ENCODE data around the gene ZC3H12C. TPM values are rescaled to one million over a fixed set of nuclear protein-coding genes. Genes with fewer than 3 reads are reported as not detected.

The ZC3H12C gene
- total RNA-seq, 1 donor from 2014 or later: 10.2 TPM

DNA sequence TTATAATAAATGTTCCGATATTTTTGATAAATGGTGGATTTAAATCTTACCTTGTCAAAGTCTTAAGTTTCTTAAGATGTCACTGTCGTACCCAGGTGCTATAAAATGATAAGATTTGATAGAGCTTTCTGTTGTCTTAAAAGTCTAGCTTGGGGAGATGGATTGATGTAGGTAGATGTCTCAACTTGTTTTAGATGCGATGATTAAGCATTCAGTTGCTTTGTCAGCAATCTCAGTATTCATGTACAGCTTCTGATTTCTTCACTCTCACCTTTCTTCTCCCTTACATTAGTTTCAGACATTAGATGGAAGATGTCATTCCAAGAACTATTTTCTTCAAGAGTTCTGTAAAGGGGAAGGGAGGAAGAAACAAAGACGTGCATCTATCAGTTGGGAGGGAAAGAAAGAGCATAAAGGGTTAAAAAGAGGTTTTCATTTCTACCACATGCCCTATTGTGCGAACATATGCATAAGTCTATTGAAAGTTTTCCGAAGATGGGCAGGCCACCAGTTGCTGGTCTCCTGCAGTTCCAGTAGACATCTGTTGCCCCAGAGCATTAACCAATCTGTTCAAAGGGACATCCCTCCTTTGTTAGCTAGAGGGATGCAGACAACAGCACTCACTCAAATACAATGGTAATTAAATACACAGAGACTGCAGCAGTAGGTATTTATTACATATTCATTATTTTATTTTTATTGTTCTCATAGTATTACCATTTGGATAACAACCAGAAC, 38.4 kb downstream of the ZC3H12C start:
- H3K27me3 ChIP-seq (ENCODE audit: control insufficient read depth, insufficient read depth, low read length): no peaks in the 10 kb centered on the region
- H3K4me3 ChIP-seq (ENCODE audit: low read depth, low read length): no peak overlapping the region
- TF ChIP-seq CTCF (IDR thresholded peaks at IDR 0.05; ENCODE audit: insufficient read depth, low read length, poor library complexity, severe bottlenecking): no peak
- no peaks in the 10 kb centered on the region for H3K36me3 ChIP-seq (ENCODE audit: control insufficient read depth, insufficient read depth, low read length)
- DNase-seq (ENCODE audit: low read depth): no peak

GRCh38 chr11:110133160-110133559, 40.0 kb downstream of the ZC3H12C start:
- no peak overlapping the region for H3K4me3 ChIP-seq (ENCODE audit: low read depth, low read length)
- H3K36me3 ChIP-seq (ENCODE audit: control insufficient read depth, insufficient read depth, low read length): no peaks in the 10 kb centered on the region
- no peaks in the 10 kb centered on the region for H3K27me3 ChIP-seq (ENCODE audit: control insufficient read depth, insufficient read depth, low read length)
- DNase-seq (ENCODE audit: low read depth): no peak
- TF ChIP-seq CTCF (IDR thresholded peaks at IDR 0.05; ENCODE audit: insufficient read depth, low read length, poor library complexity, severe bottlenecking): no peak

DNA sequence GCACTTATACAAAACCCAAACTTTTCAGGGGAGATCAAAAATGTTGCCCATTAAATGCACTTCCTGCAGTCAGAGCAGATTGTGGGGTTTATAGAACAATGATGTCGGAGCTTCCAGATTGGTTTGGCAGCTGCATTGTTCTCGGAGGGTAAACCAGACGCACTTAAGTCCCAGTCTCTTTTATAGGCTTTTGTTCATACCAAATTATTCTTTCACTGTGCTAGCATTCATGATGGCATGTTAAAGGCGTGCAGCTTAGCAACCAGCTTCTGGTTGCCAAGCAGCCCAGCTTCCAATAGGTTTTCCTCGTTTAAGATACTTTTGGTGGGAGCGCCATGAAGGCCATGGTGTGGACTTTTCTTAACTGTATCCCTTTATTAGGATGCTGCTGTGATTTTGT, 40.9 kb downstream of the ZC3H12C start:
- DNase-seq (ENCODE audit: low read depth): no peak
- no peak for TF ChIP-seq CTCF (IDR thresholded peaks at IDR 0.05; ENCODE audit: insufficient read depth, low read length, poor library complexity, severe bottlenecking)
- no peak overlapping the region for H3K4me3 ChIP-seq (ENCODE audit: low read depth, low read length)
- no peaks in the 10 kb centered on the region for H3K36me3 ChIP-seq (ENCODE audit: control insufficient read depth, insufficient read depth, low read length)
- H3K27me3 ChIP-seq (ENCODE audit: control insufficient read depth, insufficient read depth, low read length): no peaks in the 10 kb centered on the region

DNA sequence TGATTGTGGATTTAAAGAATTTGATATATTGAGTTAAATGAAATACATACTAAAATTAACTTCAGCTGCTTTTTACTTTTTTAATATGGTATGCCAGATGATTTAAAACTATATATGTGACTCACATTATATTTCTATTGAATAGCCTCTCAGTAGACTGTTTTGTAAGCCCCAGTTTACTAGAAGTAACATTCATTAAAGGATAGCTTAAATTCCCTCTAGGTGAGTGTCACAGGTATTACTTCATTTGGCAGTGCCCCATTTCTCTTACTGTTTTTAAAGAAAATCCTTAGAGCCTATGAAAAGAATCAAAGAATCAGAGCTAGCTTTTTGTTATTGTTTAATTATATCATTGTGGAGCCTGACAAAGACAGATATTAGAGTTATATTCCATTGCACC, 48.6 kb downstream of the ZC3H12C start:
- no peak for TF ChIP-seq CTCF (IDR thresholded peaks at IDR 0.05; ENCODE audit: insufficient read depth, low read length, poor library complexity, severe bottlenecking)
- DNase-seq (ENCODE audit: low read depth): no peak
- Histone ChIP-seq H3K36me3 (ENCODE audit: control insufficient read depth, insufficient read depth, low read length) (no peaks in the 10 kb centered on the region), H3K4me3 (ENCODE audit: low read depth, low read length) (no peak overlapping the region), H3K27me3 (ENCODE audit: control insufficient read depth, insufficient read depth, low read length) (no peaks in the 10 kb centered on the region)

DNA sequence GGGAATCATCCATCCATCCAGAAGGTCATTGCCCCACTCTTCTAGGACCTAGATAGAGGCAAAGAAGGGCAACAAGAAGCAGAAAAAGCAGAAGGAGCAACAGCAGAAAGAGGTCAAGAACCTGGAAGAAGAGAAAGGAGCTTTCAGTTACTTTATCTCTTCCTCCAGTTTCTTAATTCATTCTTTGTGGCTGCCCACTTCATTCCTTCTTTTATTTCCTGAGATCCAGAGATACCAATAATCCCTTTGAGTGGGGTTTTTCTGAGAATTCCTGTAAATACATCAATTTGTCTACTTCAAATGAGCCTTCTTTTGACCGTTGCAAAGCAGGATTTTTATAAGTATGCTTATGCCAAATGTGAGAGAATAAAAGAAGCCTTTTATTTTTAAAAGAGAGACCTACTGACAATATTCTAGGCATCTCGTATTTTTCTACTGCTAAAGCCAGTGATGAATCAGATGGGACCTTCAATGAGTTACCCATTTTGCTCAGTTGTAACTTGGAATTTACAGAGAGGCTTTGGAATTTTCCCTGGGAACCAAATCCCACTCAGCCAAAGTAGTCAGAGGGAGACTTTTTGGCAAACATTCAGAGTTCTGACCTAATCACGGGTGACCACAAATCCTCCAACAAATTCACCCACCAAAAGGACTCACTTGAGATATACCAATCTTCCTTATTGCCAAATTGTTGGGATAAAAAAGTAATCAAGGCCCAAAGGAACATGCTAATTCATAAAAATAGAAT, 54.9 kb downstream of the ZC3H12C start:
- no peaks in the 10 kb centered on the region for H3K36me3 ChIP-seq (ENCODE audit: control insufficient read depth, insufficient read depth, low read length)
- no peak for TF ChIP-seq CTCF (IDR thresholded peaks at IDR 0.05; ENCODE audit: insufficient read depth, low read length, poor library complexity, severe bottlenecking)
- H3K4me3 ChIP-seq (ENCODE audit: low read depth, low read length): no peak overlapping the region
- peak; percentile 60 for DNase-seq (ENCODE audit: low read depth)
- H3K27me3 ChIP-seq (ENCODE audit: control insufficient read depth, insufficient read depth, low read length): no peaks in the 10 kb centered on the region

Measured in kidney epithelial cell (primary cell).